Measurements from ENCODE around the gene DBP. TPM values are rescaled to one million over a fixed set of nuclear protein-coding genes. Genes with fewer than 3 reads are reported as not detected.

Gene DBP
- total and polyA plus RNA-seq, 10 of the 15 experiments (the other 5 are each of a cell fraction or from before 2014, with no cell fraction given) = 2.0 to 10.6 (median 6.9) TPM

- TF ChIP-seq JUNB (IDR thresholded peaks at IDR 0.05) (no peak), POLR2A (IDR thresholded peaks at IDR 0.05; ENCODE audit: low read depth, low read length) (0 out of 2 replicates have a peak, but pooled peaks have one; percentile 20)
- Histone ChIP-seq H3K9me3 (replicated peaks; ENCODE audit: control insufficient read depth, insufficient read depth, low read length) (no peaks in the 10 kb centered on the region), H3K79me2 (ENCODE audit: control insufficient read depth, insufficient read depth, low read length) (peaks cover 9% of the 10 kb centered on the region), H3K27ac (ENCODE audit: control insufficient read depth, insufficient read depth) (no peak overlapping the region), H3K4me1 (ENCODE audit: control insufficient read depth, insufficient read depth, low read length) (peaks cover 10% of the 10 kb centered on the region), H3K4me2 (ENCODE audit: control insufficient read depth, insufficient read depth) (no peak overlapping the region), H3K4me3 (no peak overlapping the region), H2AFZ (ENCODE audit: control insufficient read depth, low read depth, low read length) (no peak overlapping the region), H3K27me3 (replicated peaks in 1 of 2; ENCODE audit: control insufficient read depth in 2 of 2, insufficient read depth in 2 of 2, low read length in 1 of 2) (no peaks in the 10 kb centered on the region), H3K36me3 (ENCODE audit: control insufficient read depth in 2 of 2, insufficient read depth in 2 of 2, low read length in 1 of 2) (peaks cover 4 to 8% of the 10 kb centered on the region in 2 experiments; a peak in 3 of 4 replicates), H4K20me1 (ENCODE audit: control insufficient read depth, insufficient read depth) (no peaks in the 10 kb centered on the region), H3K9ac (ENCODE audit: control insufficient read depth, insufficient read depth, low read length) (no peak overlapping the region)
- RAD21 ChIA-PET (ENCODE audit: unreplicated experiment) = interaction anchor here (1.6 kb wide), 1 partner anchor 10 kb away, joined by 6 read pairs; the partner anchor contains the start of genes RPL18 and SPHK2
- no peak for FAIRE-seq
- in situ Hi-C loops (cut with MboI) = loop anchor here (25.0 kb wide), 1 partner anchor 1259 kb away; the partner anchor contains the start of genes AKT1S1, IL4I1 and TBC1D17
- SMC1A ChIA-PET (ENCODE audit: uncharacterized antibody, unreplicated experiment) = no interaction called here
- DNase-seq (ENCODE audit: low read depth, low spot score) = no peak
- POLR2A ChIA-PET = interaction anchor here (0.7 kb wide), 1 partner anchor 348 kb away, joined by 4 read pairs; no protein-coding TSS in a partner anchor
- intact Hi-C loops (cut with micrococcal nuclease; ENCODE audit: unreplicated experiment) = no loop called here
- ATAC-seq = no peak
- CTCF ChIA-PET = no interaction called here
- WGBS (ENCODE audit: insufficient coverage, insufficient replicate concordance, low lambda C conversion rate, missing lambda C conversion rate) = 95% methylated on average over 29 of the region's 34 CpGs
- BruUV-seq (replicated peaks) = no TSS peak
Observed at GRCh38 chr19:48628486-48629296, 8.5 kb downstream of the DBP start.

GRCh38 chr19:48627865-48628314, 9.3 kb downstream of the DBP start:
- CTCF ChIA-PET = no interaction called here
- no peak for FAIRE-seq
- H3K9ac ChIP-seq (ENCODE audit: control insufficient read depth, insufficient read depth, low read length) = no peak overlapping the region
- SMC1A ChIA-PET (ENCODE audit: uncharacterized antibody, unreplicated experiment) = no interaction called here
- H3K4me3 ChIP-seq = no peak overlapping the region
- H2AFZ ChIP-seq (ENCODE audit: control insufficient read depth, low read depth, low read length) = no peak overlapping the region
- 94% methylated on average over 10 of the region's 17 CpGs for WGBS (ENCODE audit: insufficient coverage, insufficient replicate concordance, low lambda C conversion rate, missing lambda C conversion rate)
- ATAC-seq = no peak
- peaks cover 6 to 8% of the 10 kb centered on the region in 2 experiments; a peak in 3 of 4 replicates for H3K36me3 ChIP-seq (ENCODE audit: control insufficient read depth in 2 of 2, insufficient read depth in 2 of 2, low read length in 1 of 2)
- TF ChIP-seq HDGF (IDR thresholded peaks at IDR 0.05) = no peak
- no peak for TF ChIP-seq SMARCA5 (IDR thresholded peaks at IDR 0.05)
- no peak for TF ChIP-seq SMAD5 (IDR thresholded peaks at IDR 0.05; ENCODE audit: low read depth)
- no peak for TF ChIP-seq FOXK2 (IDR thresholded peaks at IDR 0.05)
- TF ChIP-seq MEF2B (IDR thresholded peaks at IDR 0.05; ENCODE audit: partially characterized antibody, poor library complexity, severe bottlenecking) = no peak
- TF ChIP-seq SKIL (IDR thresholded peaks at IDR 0.05; ENCODE audit: low read depth, poor library complexity, severe bottlenecking) = no peak
- peaks cover 9% of the 10 kb centered on the region for H3K4me1 ChIP-seq (ENCODE audit: control insufficient read depth, insufficient read depth, low read length)
- RAD21 ChIA-PET (ENCODE audit: unreplicated experiment) = interaction anchor here (0.6 to 1.6 kb wide), 2 partner anchors 9 to 40 kb away, joined by 3 to 6 read pairs; partner anchors contain the start of genes RPL18 and SPHK2
- no peaks in the 10 kb centered on the region for H3K27me3 ChIP-seq (replicated peaks in 1 of 2; ENCODE audit: control insufficient read depth in 2 of 2, insufficient read depth in 2 of 2, low read length in 1 of 2)
- intact Hi-C loops (cut with micrococcal nuclease; ENCODE audit: unreplicated experiment) = no loop called here
- H3K4me2 ChIP-seq (ENCODE audit: control insufficient read depth, insufficient read depth) = no peak overlapping the region
- peaks cover 11% of the 10 kb centered on the region for H3K79me2 ChIP-seq (ENCODE audit: control insufficient read depth, insufficient read depth, low read length)
- DNase-seq (ENCODE audit: low read depth, low spot score) = no peak
- in situ Hi-C loops (cut with MboI) = loop anchor here (25.0 kb wide), 1 partner anchor 1259 kb away; the partner anchor contains the start of genes AKT1S1, IL4I1 and TBC1D17
- H4K20me1 ChIP-seq (ENCODE audit: control insufficient read depth, insufficient read depth) = no peaks in the 10 kb centered on the region
- POLR2A ChIA-PET = interaction anchor here (0.8 to 1.0 kb wide), 2 partner anchors 10 to 246 kb away, joined by 3 read pairs; partner anchors contain the start of gene DBP
- BruUV-seq (replicated peaks) = no TSS peak
- H3K27ac ChIP-seq (ENCODE audit: control insufficient read depth, insufficient read depth) = no peak overlapping the region
- H3K9me3 ChIP-seq (replicated peaks; ENCODE audit: control insufficient read depth, insufficient read depth, low read length) = no peaks in the 10 kb centered on the region
